ENCODE results near the gene CREB3L2. TPM values are rescaled to one million over a fixed set of nuclear protein-coding genes. Genes with fewer than 3 reads are reported as not detected.

Gene CREB3L2
- total RNA-seq, 1 experiment from 2014 or later: 49.8 TPM

DNA sequence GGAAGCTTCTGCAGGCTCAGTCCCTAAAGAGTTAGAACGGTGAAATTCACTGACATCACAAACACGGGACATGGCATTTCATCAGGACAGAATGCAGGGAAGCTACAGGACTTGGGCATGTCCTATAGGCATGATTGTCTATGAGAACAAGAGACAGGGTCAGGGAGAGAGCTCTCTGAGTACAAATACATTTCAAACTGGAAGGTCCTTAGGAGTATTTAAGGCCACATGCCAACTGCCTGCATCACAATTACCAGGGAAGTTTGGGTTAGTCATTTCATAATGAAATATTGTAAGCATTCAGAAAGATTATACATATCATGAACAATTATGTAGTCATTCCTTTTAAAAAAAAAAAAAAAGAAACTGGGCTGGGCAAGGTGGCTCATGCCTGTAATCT lies 71.3 kb downstream of the CREB3L2 start (continued):
- no peak for TF ChIP-seq REST (IDR thresholded peaks at IDR 0.05; ENCODE audit: low read depth)
- no peak for TF ChIP-seq JUND (IDR thresholded peaks at IDR 0.05)
- TF ChIP-seq EZH2phosphoT487 (IDR thresholded peaks at IDR 0.05; ENCODE audit: borderline replicate concordance): no peak
- no peak for TF ChIP-seq CBX3 (IDR thresholded peaks at IDR 0.05; ENCODE audit: low read depth)
- TF ChIP-seq ATF3 (IDR thresholded peaks at IDR 0.05): no peak
- no peak for TF ChIP-seq TCF7L2 (IDR thresholded peaks at IDR 0.05; ENCODE audit: borderline replicate concordance, extremely low read depth, insufficient read depth, insufficient read length)
- TF ChIP-seq ZFX (IDR thresholded peaks at IDR 0.05): no peak
- no peak for TF ChIP-seq CEBPB (IDR thresholded peaks at IDR 0.05; ENCODE audit: low read depth)

GRCh38 chr7:137928626-137929025 lies 73.3 kb downstream of the CREB3L2 start:
- no peaks in the 10 kb centered on the region for H3K27me3 ChIP-seq (ENCODE audit: insufficient read depth, low read length)
- ChIA-PET RAD21 (ENCODE audit: low non-redundant PET in 1 of 2, low total read pairs in 2 of 2, uncharacterized antibody in 2 of 2, unreplicated experiment in 2 of 2) (no interaction called here), CTCF (interaction anchor here (0.7 kb wide), 1 partner anchor 58 kb away, joined by 3 read pairs; no protein-coding TSS in a partner anchor), POLR2A (no interaction called here)
- H3K4me2 ChIP-seq (ENCODE audit: low read length): no peak overlapping the region
- no peaks in the 10 kb centered on the region for H3K79me2 ChIP-seq (ENCODE audit: insufficient read depth, low read length)
- H3K36me3 ChIP-seq (ENCODE audit: control insufficient read depth in 1 of 2, insufficient read depth in 2 of 2, low read length in 2 of 2): no peaks in the 10 kb centered on the region
- no peak overlapping the region for H3K27ac ChIP-seq (ENCODE audit: low read depth, low read length)
- peaks cover 0 to 16% of the 10 kb centered on the region in 2 experiments; a peak in 2 of 4 replicates for H3K4me1 ChIP-seq (ENCODE audit: control insufficient read depth in 1 of 2, insufficient read depth in 2 of 2, low read length in 2 of 2)
- H2AFZ ChIP-seq (ENCODE audit: low read depth, low read length, poor library complexity, severe bottlenecking): no peak overlapping the region
- ATAC-seq (no peak), DNase-seq (ENCODE audit: low read depth, low spot score) (no peak)
- H3K4me3 ChIP-seq (replicated peaks in 1 of 2; ENCODE audit: low read depth in 1 of 2, low read length in 2 of 2): no peak overlapping the region
- H4K20me1 ChIP-seq (ENCODE audit: insufficient read depth): no peaks in the 10 kb centered on the region; the same call in 1 of the 2 replicates
- no peak for TF ChIP-seq RAD21 (IDR thresholded peaks at IDR 0.05; ENCODE audit: low read depth)
- TF ChIP-seq CTCF (IDR thresholded peaks at IDR 0.05 in 2 of 3, conservative IDR thresholded peaks at IDR 0.05 in 1 of 3; ENCODE audit: borderline replicate concordance in 1 of 3, insufficient read depth in 1 of 3, low read depth in 2 of 3, low read length in 2 of 3): no peak
- no peak for TF ChIP-seq EZH2phosphoT487 (IDR thresholded peaks at IDR 0.05; ENCODE audit: borderline replicate concordance)
- no peak for TF ChIP-seq ELF1 (IDR thresholded peaks at IDR 0.05; ENCODE audit: borderline replicate concordance, low read depth)
- no peak for TF ChIP-seq REST (IDR thresholded peaks at IDR 0.05; ENCODE audit: low read depth)
- TF ChIP-seq ZNF274 (IDR thresholded peaks at IDR 0.05; ENCODE audit: low read depth, low read length): no peak
- TF ChIP-seq POLR2A (IDR thresholded peaks at IDR 0.05; ENCODE audit: borderline replicate concordance, extremely low read depth, insufficient read depth, insufficient read length): no peak
- no peak for TF ChIP-seq POLR2AphosphoS5 (IDR thresholded peaks at IDR 0.05; ENCODE audit: low read depth, low read length)
- no peak for TF ChIP-seq TCF7L2 (IDR thresholded peaks at IDR 0.05; ENCODE audit: borderline replicate concordance, extremely low read depth, insufficient read depth, insufficient read length)
- TF ChIP-seq EZH2 (IDR thresholded peaks at IDR 0.05): no peak
- no peaks in the 10 kb centered on the region for H3K9me3 ChIP-seq (ENCODE audit: control insufficient read depth in 1 of 2, insufficient read depth in 1 of 2, low read depth in 1 of 2, low read length in 2 of 2)
- BruUV-seq (replicated peaks): no TSS peak
- no peaks in the 10 kb centered on the region for H3K9me2 ChIP-seq (ENCODE audit: insufficient read depth)
- intact Hi-C loops (cut with micrococcal nuclease): no loop called here
- no peak overlapping the region for H3K9ac ChIP-seq (ENCODE audit: low read length)

All from HCT116 (cell line).